Loucy (cell line): Measurements from ENCODE around the gene PLCXD1.

Experiments used
- EZH2phosphoT487 ChIP-seq: fragments of 200-600 bp; IDR thresholded peaks from 2 replicates; pipeline ENCODE4 v1.6.1; 2018; ENCODE audit warnings: antibody characterized with exemption, mild to moderate bottlenecking, moderate library complexity, borderline replicate concordance
- TF ChIP-seq, protein P1 (sequence below): fragments of 200-600 bp; sonication (generic); conservative IDR thresholded peaks from 2 replicates; pipeline ENCODE4 v1.5.1; 2014; ENCODE audit warnings: mild to moderate bottlenecking, antibody characterized with exemption, low read length

DNA sequence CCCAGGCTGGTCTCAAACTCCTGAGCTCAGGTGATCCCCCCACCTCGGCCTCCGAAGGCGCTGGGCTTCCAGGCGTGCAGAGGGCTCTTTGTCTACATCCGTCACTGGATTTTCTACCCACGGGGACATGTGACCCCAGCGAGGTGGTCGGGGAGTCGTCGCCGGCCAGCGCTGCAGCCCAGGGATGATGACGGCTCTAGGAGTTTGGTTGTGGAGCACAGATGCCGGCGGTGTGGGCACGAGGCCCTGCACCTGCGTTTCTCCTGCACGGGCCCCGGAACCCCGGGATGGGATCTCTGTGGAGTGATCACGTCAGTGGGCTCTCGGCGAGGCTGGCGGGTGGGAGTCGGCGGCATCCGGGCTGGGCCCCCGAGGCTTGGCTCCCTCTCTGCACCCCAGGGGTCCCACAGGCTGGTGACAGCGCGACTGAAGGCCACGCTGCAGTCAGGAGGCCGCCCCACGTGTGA lies 46.5 kb downstream of the PLCXD1 start:
- TF ChIP-seq, protein P1, sequence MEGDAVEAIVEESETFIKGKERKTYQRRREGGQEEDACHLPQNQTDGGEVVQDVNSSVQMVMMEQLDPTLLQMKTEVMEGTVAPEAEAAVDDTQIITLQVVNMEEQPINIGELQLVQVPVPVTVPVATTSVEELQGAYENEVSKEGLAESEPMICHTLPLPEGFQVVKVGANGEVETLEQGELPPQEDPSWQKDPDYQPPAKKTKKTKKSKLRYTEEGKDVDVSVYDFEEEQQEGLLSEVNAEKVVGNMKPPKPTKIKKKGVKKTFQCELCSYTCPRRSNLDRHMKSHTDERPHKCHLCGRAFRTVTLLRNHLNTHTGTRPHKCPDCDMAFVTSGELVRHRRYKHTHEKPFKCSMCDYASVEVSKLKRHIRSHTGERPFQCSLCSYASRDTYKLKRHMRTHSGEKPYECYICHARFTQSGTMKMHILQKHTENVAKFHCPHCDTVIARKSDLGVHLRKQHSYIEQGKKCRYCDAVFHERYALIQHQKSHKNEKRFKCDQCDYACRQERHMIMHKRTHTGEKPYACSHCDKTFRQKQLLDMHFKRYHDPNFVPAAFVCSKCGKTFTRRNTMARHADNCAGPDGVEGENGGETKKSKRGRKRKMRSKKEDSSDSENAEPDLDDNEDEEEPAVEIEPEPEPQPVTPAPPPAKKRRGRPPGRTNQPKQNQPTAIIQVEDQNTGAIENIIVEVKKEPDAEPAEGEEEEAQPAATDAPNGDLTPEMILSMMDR = no peak
- TF ChIP-seq EZH2phosphoT487 = no peak
